ENCODE results near the gene ZNF568. TPM values are rescaled to one million over a fixed set of nuclear protein-coding genes. Genes with fewer than 3 reads are reported as not detected.

Gene ZNF568
- total and polyA plus RNA-seq, 9 of the 15 experiments (the other 6 are each of a cell fraction or from before 2014, with no cell fraction given), result 0.04 to 0.36 (median 0.07) TPM; not detected in 1

DNA sequence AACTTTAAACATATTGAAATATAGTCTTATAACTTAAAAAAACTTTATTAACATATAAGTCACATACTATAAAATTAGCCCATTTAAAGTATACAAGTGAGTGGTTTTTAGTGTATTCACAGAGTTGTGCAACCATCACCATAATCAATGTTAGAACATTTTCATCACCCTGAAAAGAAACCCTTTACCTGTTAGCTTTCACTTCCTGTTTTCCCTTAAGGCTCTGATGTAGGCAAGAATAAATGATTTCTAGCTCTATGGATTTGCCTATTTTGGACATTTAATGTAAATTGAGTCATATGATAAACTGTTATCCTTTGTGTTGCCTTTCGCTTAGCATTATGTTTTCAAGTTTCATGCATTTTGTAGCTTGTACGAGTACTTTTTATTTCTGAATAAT is 15.6 kb downstream of the ZNF568 start:
- no peak overlapping the region for H3K4me2 ChIP-seq (ENCODE audit: insufficient read depth, low read length)
- TF ChIP-seq ZNF699 (CRISPR knock-in tag; IDR thresholded peaks at IDR 0.05; ENCODE audit: insufficient replicate concordance) (no peak), DNMT1 (IDR thresholded peaks at IDR 0.05) (no peak), ZNF717 (CRISPR knock-in tag; IDR thresholded peaks at IDR 0.05) (no peak), FOXP1 (CRISPR knock-in tag; IDR thresholded peaks at IDR 0.05) (no peak), ZKSCAN1 (IDR thresholded peaks at IDR 0.05; ENCODE audit: low read depth, low read length) (no peak), ZNF282 (CRISPR knock-in tag; IDR thresholded peaks at IDR 0.05) (no peak), FUS (optimal IDR thresholded peaks at IDR 0.05; ENCODE audit: low read depth, low read length) (no peak), HOXB6 (CRISPR knock-in tag; IDR thresholded peaks at IDR 0.05; ENCODE audit: borderline replicate concordance) (no peak), JUND (IDR thresholded peaks at IDR 0.05; ENCODE audit: borderline replicate concordance, low read depth, low read length) (no peak), JUND (tag; IDR thresholded peaks at IDR 0.05; ENCODE audit: borderline replicate concordance, low read depth, low read length) (no peak), ZNF12 (CRISPR knock-in tag; IDR thresholded peaks at IDR 0.05) (no peak), KAT8 (IDR thresholded peaks at IDR 0.05; ENCODE audit: low read depth) (no peak), ZNF408 (CRISPR knock-in tag; IDR thresholded peaks at IDR 0.05; ENCODE audit: low read depth) (no peak), ETV6 (IDR thresholded peaks at IDR 0.05; ENCODE audit: borderline replicate concordance in 1 of 2, low read depth in 2 of 2, low read length in 1 of 2) (no peak), ETV6 (CRISPR knock-in tag; IDR thresholded peaks at IDR 0.05; ENCODE audit: borderline replicate concordance) (no peak)
- TF ChIP-seq, protein P1, sequence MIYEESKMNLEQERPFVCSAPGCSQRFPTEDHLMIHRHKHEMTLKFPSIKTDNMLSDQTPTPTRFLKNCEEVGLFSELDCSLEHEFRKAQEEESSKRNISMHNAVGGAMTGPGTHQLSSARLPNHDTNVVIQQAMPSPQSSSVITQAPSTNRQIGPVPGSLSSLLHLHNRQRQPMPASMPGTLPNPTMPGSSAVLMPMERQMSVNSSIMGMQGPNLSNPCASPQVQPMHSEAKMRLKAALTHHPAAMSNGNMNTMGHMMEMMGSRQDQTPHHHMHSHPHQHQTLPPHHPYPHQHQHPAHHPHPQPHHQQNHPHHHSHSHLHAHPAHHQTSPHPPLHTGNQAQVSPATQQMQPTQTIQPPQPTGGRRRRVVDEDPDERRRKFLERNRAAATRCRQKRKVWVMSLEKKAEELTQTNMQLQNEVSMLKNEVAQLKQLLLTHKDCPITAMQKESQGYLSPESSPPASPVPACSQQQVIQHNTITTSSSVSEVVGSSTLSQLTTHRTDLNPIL (CRISPR knock-in tag; IDR thresholded peaks at IDR 0.05), result no peak
- TF ChIP-seq, protein P2, sequence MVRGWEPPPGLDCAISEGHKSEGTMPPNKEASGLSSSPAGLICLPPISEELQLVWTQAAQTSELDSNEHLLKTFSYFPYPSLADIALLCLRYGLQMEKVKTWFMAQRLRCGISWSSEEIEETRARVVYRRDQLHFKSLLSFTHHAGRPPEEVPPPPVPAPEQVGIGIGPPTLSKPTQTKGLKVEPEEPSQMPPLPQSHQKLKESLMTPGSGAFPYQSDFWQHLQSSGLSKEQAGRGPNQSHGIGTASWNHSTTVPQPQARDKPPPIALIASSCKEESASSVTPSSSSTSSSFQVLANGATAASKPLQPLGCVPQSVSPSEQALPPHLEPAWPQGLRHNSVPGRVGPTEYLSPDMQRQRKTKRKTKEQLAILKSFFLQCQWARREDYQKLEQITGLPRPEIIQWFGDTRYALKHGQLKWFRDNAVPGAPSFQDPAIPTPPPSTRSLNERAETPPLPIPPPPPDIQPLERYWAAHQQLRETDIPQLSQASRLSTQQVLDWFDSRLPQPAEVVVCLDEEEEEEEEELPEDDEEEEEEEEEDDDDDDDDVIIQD (CRISPR knock-in tag; IDR thresholded peaks at IDR 0.05), result no peak
- intact Hi-C loops (cut with micrococcal nuclease), result no loop called here
- H3K4me1 ChIP-seq (replicated peaks in 1 of 2; ENCODE audit: control insufficient read depth in 2 of 2, insufficient read depth in 2 of 2, low read length in 2 of 2), result no peaks in the 10 kb centered on the region
- no peak for ATAC-seq
- no peaks in the 10 kb centered on the region for H3K9me1 ChIP-seq (ENCODE audit: control insufficient read depth, insufficient read depth, low read length)
- H3K27me3 ChIP-seq (ENCODE audit: control insufficient read depth in 2 of 2, insufficient read depth in 2 of 2, low read length in 2 of 2), result no peaks in the 10 kb centered on the region
- H3K4me3 ChIP-seq, result no peak overlapping the region
- H3K36me3 ChIP-seq (ENCODE audit: control insufficient read depth, insufficient read depth, low read length), result no peaks in the 10 kb centered on the region
- in situ Hi-C loops (cut with MboI), result no loop called here
- ChIA-PET POLR2A (no interaction called here), CTCF (ENCODE audit: low intra/inter-chr PET ratio) (no interaction called here)
- no peak for DNase-seq (ENCODE audit: extremely low read depth in 1 of 4, low spot score in 3 of 4)
- BruUV-seq (replicated peaks), result no TSS peak
- H3K79me2 ChIP-seq (ENCODE audit: control insufficient read depth, insufficient read depth, low read length), result no peaks in the 10 kb centered on the region
- no peaks in the 10 kb centered on the region for H4K20me1 ChIP-seq (replicated peaks; ENCODE audit: control insufficient read depth, insufficient read depth, low read length)
- H3K9me3 ChIP-seq (replicated peaks; ENCODE audit: control insufficient read depth, insufficient read depth, low read depth, low read length), result 0 out of 2 replicates have a peak, but pooled peaks cover 3% of the 10 kb centered on the region
- WGBS (ENCODE audit: insufficient coverage, low coverage, missing lambda C conversion rate), result 3% methylated on average over 2 of the region's 2 CpGs
- H3K9ac ChIP-seq (ENCODE audit: insufficient read depth in 1 of 2, low read depth in 2 of 2, low read length in 2 of 2), result no peak overlapping the region
- FAIRE-seq, result no peak
- no peak overlapping the region for H3K27ac ChIP-seq (ENCODE audit: extremely low read depth, low read depth, low read length)
- H2AFZ ChIP-seq (ENCODE audit: low read depth, low read length), result no peak overlapping the region

Measured in K562 (cell line).